ENCODE measurements around the gene KCNMA1. TPM values are rescaled to one million over a fixed set of nuclear protein-coding genes. Genes with fewer than 3 reads are reported as not detected.

The KCNMA1 gene
- total and polyA plus RNA-seq, 8 donors = 0.92 to 155 (median 54.3) TPM

GRCh38 chr10:77611221-77611620 is 26.4 kb downstream of the KCNMA1 start:
- DNase-seq = no peak
- Histone ChIP-seq H3K4me3 (no peak overlapping the region), H3K4me1 (peaks cover 8 to 63% (median 40%) of the 10 kb centered on the region in 4 donors), H3K27ac (no peak overlapping the region), H3K36me3 (no peaks in the 10 kb centered on the region), H3K27me3 (no peaks in the 10 kb centered on the region), H3K9me3 (no peaks in the 10 kb centered on the region)
- WGBS, 5 donors = 71 to 89% (median 86%) methylated on average over 5 of the region's 5 CpGs
- no peak for TF ChIP-seq POLR2A (IDR thresholded peaks at IDR 0.05)
- intact Hi-C loops (cut with DNase I; ENCODE audit: low total_unique reads) = no loop called here

DNA sequence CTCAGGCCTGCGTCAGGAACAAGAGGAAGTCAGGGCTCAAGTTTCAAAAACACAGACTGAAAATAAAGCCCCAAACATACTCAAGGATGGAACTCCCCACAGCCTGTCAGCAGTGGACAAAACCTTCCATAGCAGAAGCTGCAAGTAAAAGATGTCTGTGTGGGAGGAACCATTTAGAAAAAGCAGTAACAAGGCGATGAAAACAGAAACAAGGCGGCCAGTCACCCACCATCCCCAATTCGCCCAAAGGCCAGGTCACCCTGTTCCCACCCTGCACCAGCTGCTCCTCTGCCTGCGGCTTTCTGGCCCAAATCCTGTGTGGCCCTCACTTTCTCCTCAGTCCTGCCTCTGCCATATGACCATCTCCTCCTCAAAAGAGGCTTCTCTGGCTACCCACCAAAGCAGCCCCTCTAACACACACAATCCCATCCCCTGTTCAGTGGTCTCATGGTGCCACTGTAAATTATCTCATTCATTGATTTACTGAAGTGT is 27.8 kb downstream of the KCNMA1 start:
- H3K9me3 ChIP-seq = no peaks in the 10 kb centered on the region
- H3K36me3 ChIP-seq = no peaks in the 10 kb centered on the region
- 54 to 80% (median 77%) methylated on average over 5 of the region's 5 CpGs for WGBS, 5 donors
- H3K4me1 ChIP-seq = peaks cover 8 to 62% (median 37%) of the 10 kb centered on the region in 4 donors
- no peaks in the 10 kb centered on the region for H3K27me3 ChIP-seq
- intact Hi-C loops (cut with DNase I; ENCODE audit: low total_unique reads) = no loop called here
- peak in 1 of 2 donors; percentile 46 for DNase-seq
- H3K4me3 ChIP-seq = no peak overlapping the region
- H3K27ac ChIP-seq = peak overlapping the region in 2 of 5 donors; percentile 9 to 14
- no peak for TF ChIP-seq POLR2A (IDR thresholded peaks at IDR 0.05)
- no peak for TF ChIP-seq CTCF (IDR thresholded peaks at IDR 0.05)
- TF ChIP-seq EP300 (IDR thresholded peaks at IDR 0.05) = no peak
- TF ChIP-seq POLR2AphosphoS5 (IDR thresholded peaks at IDR 0.05) = no peak

DNA sequence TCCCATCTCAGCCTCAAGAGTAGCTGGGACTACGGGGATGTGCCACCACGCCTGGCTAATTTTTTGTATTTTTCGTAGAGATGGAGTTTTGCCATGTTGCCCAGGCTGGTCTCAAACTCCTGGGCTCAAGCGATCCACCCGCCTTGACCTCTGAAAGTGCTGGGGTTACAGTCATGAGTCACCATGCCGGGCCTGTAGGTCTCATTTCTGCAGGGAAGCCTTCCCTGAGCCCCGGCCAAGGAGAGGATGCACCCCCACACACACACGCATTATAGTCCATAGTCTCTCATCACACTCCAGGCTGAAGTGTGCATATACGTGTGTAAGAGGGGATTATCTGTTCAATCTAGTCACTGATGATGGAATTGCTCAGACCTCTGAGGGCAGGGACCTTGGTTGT is 29.3 kb downstream of the KCNMA1 start:
- intact Hi-C loops (cut with DNase I; ENCODE audit: low total_unique reads) = no loop called here
- WGBS, 5 donors = 82 to 91% (median 86%) methylated on average over 9 of the region's 9 CpGs
- no peaks in the 10 kb centered on the region for H3K27me3 ChIP-seq
- TF ChIP-seq CTCF (IDR thresholded peaks at IDR 0.05) (no peak), EP300 (IDR thresholded peaks at IDR 0.05) (no peak), POLR2AphosphoS5 (IDR thresholded peaks at IDR 0.05) (no peak), POLR2A (IDR thresholded peaks at IDR 0.05) (no peak)
- H3K4me3 ChIP-seq = no peak overlapping the region
- H3K4me1 ChIP-seq = peaks cover 11 to 66% (median 36%) of the 10 kb centered on the region in 4 donors
- DNase-seq = no peak
- H3K9me3 ChIP-seq = no peaks in the 10 kb centered on the region
- no peaks in the 10 kb centered on the region for H3K36me3 ChIP-seq
- H3K27ac ChIP-seq = no peak overlapping the region

GRCh38 chr10:77606751-77607150 is 30.9 kb downstream of the KCNMA1 start:
- no peak for DNase-seq
- Histone ChIP-seq H3K4me3 (no peak overlapping the region), H3K27ac (no peak overlapping the region), H3K4me1 (peaks cover 15 to 66% (median 42%) of the 10 kb centered on the region in 4 donors), H3K36me3 (no peaks in the 10 kb centered on the region), H3K9me3 (no peaks in the 10 kb centered on the region), H3K27me3 (no peaks in the 10 kb centered on the region)
- 76 to 90% (median 79%) methylated on average over 2 of the region's 2 CpGs for WGBS, 5 donors
- TF ChIP-seq POLR2AphosphoS5 (IDR thresholded peaks at IDR 0.05) (no peak), POLR2A (IDR thresholded peaks at IDR 0.05) (no peak), CTCF (IDR thresholded peaks at IDR 0.05) (no peak), EP300 (IDR thresholded peaks at IDR 0.05) (no peak)
- intact Hi-C loops (cut with DNase I; ENCODE audit: low total_unique reads) = no loop called here

DNA sequence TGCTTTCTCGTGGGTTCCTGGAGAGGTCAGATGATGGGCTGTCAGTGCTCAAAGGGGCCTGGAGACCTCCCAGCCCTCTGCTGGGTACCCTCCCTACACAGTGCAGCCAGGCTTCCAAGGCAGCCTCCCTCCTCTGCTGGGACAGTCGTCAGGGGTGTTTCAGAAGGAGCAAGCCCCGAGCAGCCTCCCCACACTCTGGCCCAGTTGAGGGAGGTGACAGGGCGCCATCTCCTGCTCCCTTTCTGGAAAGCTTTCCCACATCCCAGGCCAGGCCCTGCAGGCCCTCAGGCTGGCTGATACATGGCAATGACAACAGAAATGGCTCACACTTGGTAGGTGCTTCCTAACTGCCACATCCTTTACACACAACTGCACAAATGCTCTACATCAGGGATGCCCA is 32.1 kb downstream of the KCNMA1 start:
- WGBS, 5 donors = 55 to 83% (median 78%) methylated on average over 1 to 4 of the region's 4 CpGs
- Histone ChIP-seq H3K27ac (no peak overlapping the region), H3K9me3 (no peaks in the 10 kb centered on the region)

More for the DNA sequence above, 32.1 kb downstream of the KCNMA1 start:
- no peaks in the 10 kb centered on the region for H3K36me3 ChIP-seq
- H3K4me1 ChIP-seq = peaks cover 15 to 66% (median 38%) of the 10 kb centered on the region in 4 donors
- intact Hi-C loops (cut with DNase I; ENCODE audit: low total_unique reads) = no loop called here
- no peaks in the 10 kb centered on the region for H3K27me3 ChIP-seq
- H3K4me3 ChIP-seq = no peak overlapping the region
- TF ChIP-seq POLR2A (IDR thresholded peaks at IDR 0.05) (no peak), POLR2AphosphoS5 (IDR thresholded peaks at IDR 0.05) (no peak), CTCF (IDR thresholded peaks at IDR 0.05) (no peak)
- DNase-seq = no peak
